ENCODE results near the gene MRPL3.
A peak's percentile ranks its signal among the peaks of the same experiment; 100 is the strongest.

The MRPL3 gene

GRCh38 chr3:131491775-131492174, 11.0 kb downstream of the MRPL3 start:
- peak in 1 of 5 experiments; percentile 66 for DNase-seq

GRCh38 chr3:131491084-131491483, 11.7 kb downstream of the MRPL3 start:
- peak in 1 of 5 experiments; percentile 38 for DNase-seq

- peak in 2 of 5 experiments; percentile 10 to 85 for DNase-seq
Observed at GRCh38 chr3:131486545-131486944, 16.2 kb downstream of the MRPL3 start.

DNA sequence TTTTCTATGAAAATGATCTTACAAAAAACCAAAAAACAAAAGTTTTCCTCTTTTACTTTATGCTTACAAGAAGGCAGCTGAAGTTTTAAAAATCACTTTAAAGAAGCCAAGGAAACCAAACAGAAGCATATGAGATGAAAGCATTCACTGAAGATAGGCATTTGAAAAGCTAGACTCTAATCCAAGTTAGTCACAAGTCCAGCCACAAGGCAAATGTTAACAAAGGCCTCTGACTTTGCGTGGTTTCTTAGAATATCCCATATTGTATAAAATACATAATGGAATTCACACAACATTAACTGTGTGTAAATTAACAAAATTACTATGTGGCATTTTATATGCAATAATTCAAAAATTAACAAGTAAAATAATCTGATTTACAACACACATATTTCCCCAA, 17.7 kb downstream of the MRPL3 start:
- no peak for DNase-seq

GRCh38 chr3:131484496-131485111, 18.2 kb downstream of the MRPL3 start:
- no peak for DNase-seq

DNA sequence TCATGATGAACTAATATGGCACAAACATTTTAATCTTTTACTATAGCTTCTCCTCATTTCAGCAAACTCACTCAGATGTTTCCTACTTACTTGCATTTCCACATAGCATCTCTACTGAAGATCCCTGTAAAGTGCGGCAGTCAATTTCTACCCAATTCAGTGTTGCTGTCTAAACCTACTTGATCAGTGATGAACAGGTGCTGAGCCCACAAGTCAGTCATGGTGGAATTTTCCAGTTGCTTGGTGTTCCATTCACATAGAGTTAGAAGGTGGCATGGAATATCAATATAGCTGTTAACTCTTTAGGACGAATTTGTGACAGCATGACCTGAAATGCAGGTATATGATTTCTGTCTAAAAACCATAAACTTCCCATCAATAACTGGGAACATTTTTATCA, 22.7 kb downstream of the MRPL3 start:
- no peak for DNase-seq

GRCh38 chr3:131477813-131478212, 25.0 kb downstream of the MRPL3 start:
- DNase-seq = no peak

DNA sequence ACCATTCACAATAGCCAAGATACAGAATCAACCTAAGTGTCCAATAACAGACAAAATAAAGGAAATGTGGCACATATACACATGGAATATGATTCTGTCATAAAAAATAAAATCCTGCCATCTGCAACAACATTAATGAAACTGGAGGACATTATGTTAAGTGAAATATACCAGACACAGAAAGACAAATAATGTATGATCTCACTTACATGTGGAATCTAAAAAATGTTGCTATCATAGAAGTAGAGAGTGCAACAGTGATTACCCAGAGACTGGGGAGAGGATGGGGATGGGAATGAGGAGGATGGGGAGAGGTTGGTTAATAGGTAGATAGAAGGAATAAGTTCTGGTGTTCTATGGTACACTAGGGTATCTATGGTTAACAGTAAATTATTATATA, 28.7 kb downstream of the MRPL3 start:
- DNase-seq = no peak

DNA sequence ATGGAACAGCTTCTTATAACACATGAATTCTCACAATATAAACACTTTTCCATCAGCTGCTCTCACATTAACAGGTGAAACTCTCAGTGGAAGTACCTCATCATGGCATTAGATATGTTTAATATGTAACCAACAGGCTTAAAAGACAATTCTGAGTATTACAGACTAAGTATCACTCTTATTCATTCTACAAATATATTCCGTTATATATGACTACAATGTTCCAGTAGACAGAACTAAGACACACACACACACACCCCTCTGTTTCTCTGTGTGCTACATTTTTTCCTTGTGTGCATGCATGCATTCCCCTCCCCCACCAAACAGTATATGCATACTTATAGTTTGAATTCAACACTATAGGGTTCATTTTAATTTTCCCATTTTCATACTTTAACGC, 32.4 kb downstream of the MRPL3 start:
- DNase-seq = peak in 1 of 5 experiments; percentile 12

DNA sequence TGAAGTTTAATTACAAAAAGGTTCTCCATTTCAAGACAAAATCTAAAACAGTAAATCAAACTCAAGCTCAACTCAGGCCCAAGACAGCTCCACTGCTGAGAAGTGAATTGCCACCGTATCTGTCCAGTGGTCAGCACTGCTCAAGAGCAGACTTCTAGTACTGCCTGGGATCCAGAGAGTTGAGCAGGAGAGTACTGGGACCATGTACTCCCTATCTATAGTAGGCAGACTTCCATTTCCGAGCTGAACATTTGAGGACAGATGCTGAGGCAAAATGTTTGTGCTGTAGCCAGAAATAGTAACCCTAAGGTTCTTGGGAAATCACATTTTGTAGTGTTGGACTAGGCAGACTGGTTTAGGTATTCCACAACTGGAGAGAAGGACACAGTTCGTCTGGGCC, 44.1 kb downstream of the MRPL3 start:
- no peak for DNase-seq

DNA sequence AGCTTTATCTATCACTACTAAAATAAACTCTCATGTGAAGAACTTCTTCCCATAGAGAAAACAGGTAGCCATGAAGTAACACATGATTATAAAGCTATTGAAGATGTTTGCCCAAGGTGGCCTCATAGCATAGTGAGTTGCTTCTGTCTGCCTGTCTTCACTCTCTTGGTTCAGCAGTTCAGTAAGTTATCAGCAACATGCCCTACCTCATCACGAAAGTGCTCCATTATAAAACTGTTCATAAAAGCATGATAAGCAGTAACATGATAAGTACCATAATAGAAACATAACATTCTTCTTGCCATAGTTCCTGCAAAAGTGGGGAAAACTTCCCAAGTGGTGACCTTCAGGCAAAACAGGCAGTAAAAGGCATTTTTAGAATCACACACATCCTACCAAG, 45.6 kb downstream of the MRPL3 start:
- no peak for DNase-seq

GRCh38 chr3:131454501-131454900, 48.3 kb downstream of the MRPL3 start:
- DNase-seq = no peak

DNA sequence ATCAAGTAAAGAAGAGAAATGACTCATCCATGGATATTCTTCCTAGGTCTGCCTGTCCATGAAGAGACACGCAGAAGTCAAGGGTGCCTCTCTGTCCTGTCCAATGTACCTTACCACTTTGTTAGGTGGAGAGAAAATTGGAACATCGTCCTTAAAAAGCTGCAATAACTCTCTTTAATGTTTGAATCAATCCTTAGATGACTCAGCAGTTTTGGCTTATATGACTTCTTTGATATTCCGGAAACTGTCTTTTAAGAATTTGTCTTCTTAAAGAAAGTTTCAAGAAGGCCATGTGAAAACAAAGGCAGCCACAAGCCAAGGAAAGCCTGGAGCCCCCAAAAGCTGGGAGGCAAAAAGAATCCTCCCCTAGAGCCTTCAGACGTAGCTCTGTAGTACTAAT, 49.2 kb downstream of the MRPL3 start:
- DNase-seq = no peak

- no peak for DNase-seq
Observed at GRCh38 chr3:131447349-131447748, 55.4 kb downstream of the MRPL3 start.

DNA sequence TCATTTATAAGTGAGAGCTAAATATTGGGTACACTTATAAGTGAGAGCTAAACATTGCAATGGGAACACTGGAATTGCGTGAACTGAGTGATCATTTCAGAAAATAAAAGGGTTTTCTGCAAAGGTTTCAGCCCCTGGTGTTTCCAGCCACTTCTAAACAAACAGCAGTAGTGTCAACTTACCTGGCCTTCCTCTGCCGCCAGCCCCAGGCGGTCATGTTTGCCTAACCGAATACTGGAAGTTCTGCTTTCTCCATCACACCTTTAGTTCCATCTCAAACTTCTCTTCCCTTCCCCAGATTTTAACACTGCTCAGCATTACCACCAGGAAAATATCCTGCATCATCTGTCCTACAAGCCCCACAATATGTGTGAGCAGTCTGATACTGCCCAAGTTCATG, 58.6 kb downstream of the MRPL3 start:
- DNase-seq = no peak

- DNase-seq = no peak
Observed at GRCh38 chr3:131439084-131439483, 63.7 kb downstream of the MRPL3 start.

DNA sequence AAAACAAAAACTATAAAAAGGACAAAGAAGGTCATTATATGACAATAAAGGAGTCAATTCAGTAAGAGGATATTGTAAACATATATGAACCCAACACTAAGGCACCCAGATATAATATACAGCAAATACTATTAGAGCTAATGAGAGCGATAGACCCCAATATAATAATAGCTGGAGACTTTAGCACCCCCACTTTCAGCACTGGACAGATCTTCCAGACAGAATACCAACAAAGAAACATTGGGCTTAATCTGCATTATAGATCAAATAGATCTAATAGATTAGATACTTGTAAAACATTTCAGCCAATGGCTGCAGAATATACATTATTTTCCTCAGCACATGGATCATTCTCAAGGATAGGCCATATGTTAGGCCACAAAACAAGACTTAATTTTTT, 67.8 kb downstream of the MRPL3 start:
- no peak for DNase-seq

- no peak for DNase-seq
Observed at GRCh38 chr3:131432441-131432840, 70.3 kb downstream of the MRPL3 start.

DNA sequence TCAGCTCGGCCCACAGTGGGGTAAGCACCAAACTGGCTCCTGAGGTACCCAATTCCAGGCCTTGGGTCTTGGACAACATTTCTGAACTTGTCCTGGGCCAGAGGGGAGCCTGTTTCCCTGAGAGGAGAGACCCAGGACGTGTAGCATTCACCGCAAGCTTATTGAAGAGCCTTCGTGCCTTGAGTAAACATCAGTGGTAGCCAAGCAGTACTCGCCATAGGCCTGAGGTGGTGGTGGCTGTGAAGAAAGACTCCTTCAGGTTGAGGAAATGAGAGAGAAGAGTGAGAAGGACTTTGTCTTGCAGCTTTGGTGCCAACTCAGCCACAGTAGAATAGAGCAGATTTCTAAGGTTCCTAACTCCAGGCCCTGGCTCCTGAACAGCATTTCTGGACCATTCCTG, 71.0 kb downstream of the MRPL3 start:
- no peak for DNase-seq

- peak in 1 of 5 experiments; percentile 47 for DNase-seq
Observed at GRCh38 chr3:131427226-131427625, 75.5 kb downstream of the MRPL3 start.

GRCh38 chr3:131421957-131422498, 80.7 kb downstream of the MRPL3 start:
- no peak for DNase-seq

- no peak for DNase-seq
Observed at GRCh38 chr3:131421301-131421700, 81.5 kb downstream of the MRPL3 start.

DNA sequence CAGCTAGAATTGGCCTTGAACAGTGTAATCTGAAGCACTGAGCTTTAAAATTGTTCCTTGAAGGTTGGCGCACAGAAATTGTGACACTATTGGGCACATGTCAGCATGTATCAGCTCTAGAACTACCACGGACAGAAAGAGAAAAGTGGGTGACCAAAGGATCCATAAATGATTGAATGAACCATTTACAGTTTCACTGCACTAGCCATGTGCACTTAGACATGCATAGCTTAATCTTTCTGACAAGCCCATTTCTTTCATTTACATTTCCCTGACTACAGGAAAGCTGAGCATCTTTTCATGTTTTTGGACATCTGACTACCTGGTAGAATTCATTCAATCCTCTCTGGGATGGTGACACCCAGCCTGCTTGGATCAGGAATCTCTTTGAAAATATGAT, 85.0 kb downstream of the MRPL3 start:
- no peak for DNase-seq

All from T-helper 2 cell (primary cell).